ENCODE measurements around the gene PHF10.

PHF10 gene

GRCh38 chr6:169675011-169675410, 49.3 kb downstream of the PHF10 start:
- H3K36me3 ChIP-seq (ENCODE audit: control insufficient read depth, insufficient read depth, low read length) = peaks cover 3% of the 10 kb centered on the region; the same call in 1 of the 2 replicates
- no CpG with 5 or more reads among the region's 3 CpGs for WGBS (ENCODE audit: insufficient coverage, insufficient read length)

GRCh38 chr6:169671563-169671962, 52.7 kb downstream of the PHF10 start:
- H3K4me1 ChIP-seq (ENCODE audit: control insufficient read depth, insufficient read depth, low read length) = no peaks in the 10 kb centered on the region
- H3K9me3 ChIP-seq (ENCODE audit: control insufficient read depth, insufficient read depth, low read length) = no peaks in the 10 kb centered on the region
- no peak for DNase-seq (ENCODE audit: low read depth, low spot score)
- no peak overlapping the region for H3K27ac ChIP-seq (ENCODE audit: low read length)
- peaks cover 7% of the 10 kb centered on the region for H3K36me3 ChIP-seq (ENCODE audit: control insufficient read depth, insufficient read depth, low read length)
- no peak overlapping the region for H3K4me3 ChIP-seq (ENCODE audit: low read length)
- WGBS (ENCODE audit: insufficient coverage, insufficient read length) = no CpG with 5 or more reads among the region's 5 CpGs
- H3K27me3 ChIP-seq (ENCODE audit: control insufficient read depth, insufficient read depth, low read length) = no peaks in the 10 kb centered on the region

More at GRCh38 chr6:169675011-169675410, 49.3 kb downstream of the PHF10 start:
- Histone ChIP-seq H3K27me3 (ENCODE audit: control insufficient read depth, insufficient read depth, low read length) (no peaks in the 10 kb centered on the region), H3K4me1 (ENCODE audit: control insufficient read depth, insufficient read depth, low read length) (no peaks in the 10 kb centered on the region), H3K4me3 (ENCODE audit: low read length) (no peak overlapping the region), H3K27ac (ENCODE audit: low read length) (no peak overlapping the region), H3K9me3 (ENCODE audit: control insufficient read depth, insufficient read depth, low read length) (no peaks in the 10 kb centered on the region)
- DNase-seq (ENCODE audit: low read depth, low spot score) = no peak

GRCh38 chr6:169669889-169670288, 54.4 kb downstream of the PHF10 start:
- no peak for DNase-seq (ENCODE audit: low read depth, low spot score)
- Histone ChIP-seq H3K27me3 (ENCODE audit: control insufficient read depth, insufficient read depth, low read length) (no peaks in the 10 kb centered on the region), H3K4me3 (ENCODE audit: low read length) (no peak overlapping the region), H3K9me3 (ENCODE audit: control insufficient read depth, insufficient read depth, low read length) (no peaks in the 10 kb centered on the region), H3K4me1 (ENCODE audit: control insufficient read depth, insufficient read depth, low read length) (no peaks in the 10 kb centered on the region), H3K27ac (ENCODE audit: low read length) (no peak overlapping the region), H3K36me3 (ENCODE audit: control insufficient read depth, insufficient read depth, low read length) (peaks cover 13% of the 10 kb centered on the region)
- no CpG with 5 or more reads among the region's 7 CpGs for WGBS (ENCODE audit: insufficient coverage, insufficient read length)

GRCh38 chr6:169669147-169669546, 55.2 kb downstream of the PHF10 start:
- WGBS (ENCODE audit: insufficient coverage, insufficient read length) = no CpG with 5 or more reads among the region's 6 CpGs
- Histone ChIP-seq H3K4me3 (ENCODE audit: low read length) (no peak overlapping the region), H3K27ac (ENCODE audit: low read length) (no peak overlapping the region), H3K27me3 (ENCODE audit: control insufficient read depth, insufficient read depth, low read length) (no peaks in the 10 kb centered on the region), H3K36me3 (ENCODE audit: control insufficient read depth, insufficient read depth, low read length) (peaks cover 16% of the 10 kb centered on the region), H3K4me1 (ENCODE audit: control insufficient read depth, insufficient read depth, low read length) (no peaks in the 10 kb centered on the region), H3K9me3 (ENCODE audit: control insufficient read depth, insufficient read depth, low read length) (no peaks in the 10 kb centered on the region)
- no peak for DNase-seq (ENCODE audit: low read depth, low spot score)

- Histone ChIP-seq H3K4me3 (ENCODE audit: low read length) (no peak overlapping the region), H3K27me3 (ENCODE audit: control insufficient read depth, insufficient read depth, low read length) (no peaks in the 10 kb centered on the region), H3K9me3 (ENCODE audit: control insufficient read depth, insufficient read depth, low read length) (no peaks in the 10 kb centered on the region), H3K4me1 (ENCODE audit: control insufficient read depth, insufficient read depth, low read length) (no peaks in the 10 kb centered on the region), H3K27ac (ENCODE audit: low read length) (no peak overlapping the region), H3K36me3 (ENCODE audit: control insufficient read depth, insufficient read depth, low read length) (peaks cover 24% of the 10 kb centered on the region)
- no peak for DNase-seq (ENCODE audit: low read depth, low spot score)
- no CpG with 5 or more reads among the region's 15 CpGs for WGBS (ENCODE audit: insufficient coverage, insufficient read length)
Observed at GRCh38 chr6:169668203-169668847, 56.0 kb downstream of the PHF10 start.

- H3K36me3 ChIP-seq (ENCODE audit: control insufficient read depth, insufficient read depth, low read length) = peaks cover 24% of the 10 kb centered on the region
- no peak for DNase-seq (ENCODE audit: low read depth, low spot score)
- no peak overlapping the region for H3K27ac ChIP-seq (ENCODE audit: low read length)
- no peaks in the 10 kb centered on the region for H3K27me3 ChIP-seq (ENCODE audit: control insufficient read depth, insufficient read depth, low read length)
- no peaks in the 10 kb centered on the region for H3K4me1 ChIP-seq (ENCODE audit: control insufficient read depth, insufficient read depth, low read length)
- no peaks in the 10 kb centered on the region for H3K9me3 ChIP-seq (ENCODE audit: control insufficient read depth, insufficient read depth, low read length)
- no peak overlapping the region for H3K4me3 ChIP-seq (ENCODE audit: low read length)
- WGBS (ENCODE audit: insufficient coverage, insufficient read length) = no CpG with 5 or more reads among the region's 27 CpGs
Observed at GRCh38 chr6:169667716-169668115, 56.6 kb downstream of the PHF10 start.

GRCh38 chr6:169666441-169666840, 57.9 kb downstream of the PHF10 start:
- H3K36me3 ChIP-seq (ENCODE audit: control insufficient read depth, insufficient read depth, low read length) = peaks cover 21% of the 10 kb centered on the region
- no CpG with 5 or more reads among the region's 18 CpGs for WGBS (ENCODE audit: insufficient coverage, insufficient read length)
- H3K4me3 ChIP-seq (ENCODE audit: low read length) = no peak overlapping the region
- no peaks in the 10 kb centered on the region for H3K4me1 ChIP-seq (ENCODE audit: control insufficient read depth, insufficient read depth, low read length)
- no peak for DNase-seq (ENCODE audit: low read depth, low spot score)
- H3K27ac ChIP-seq (ENCODE audit: low read length) = no peak overlapping the region
- H3K27me3 ChIP-seq (ENCODE audit: control insufficient read depth, insufficient read depth, low read length) = no peaks in the 10 kb centered on the region
- H3K9me3 ChIP-seq (ENCODE audit: control insufficient read depth, insufficient read depth, low read length) = no peaks in the 10 kb centered on the region

- no peaks in the 10 kb centered on the region for H3K27me3 ChIP-seq (ENCODE audit: control insufficient read depth, insufficient read depth, low read length)
- DNase-seq (ENCODE audit: low read depth, low spot score) = no peak
Observed at GRCh38 chr6:169665289-169665688, 59.0 kb downstream of the PHF10 start.

GRCh38 chr6:169664227-169664626, 60.1 kb downstream of the PHF10 start:
- peaks cover 33% of the 10 kb centered on the region for H3K36me3 ChIP-seq (ENCODE audit: control insufficient read depth, insufficient read depth, low read length)
- WGBS (ENCODE audit: insufficient coverage, insufficient read length) = no CpG with 5 or more reads among the region's 14 CpGs

More at GRCh38 chr6:169665289-169665688, 59.0 kb downstream of the PHF10 start:
- no peak overlapping the region for H3K27ac ChIP-seq (ENCODE audit: low read length)
- no peaks in the 10 kb centered on the region for H3K4me1 ChIP-seq (ENCODE audit: control insufficient read depth, insufficient read depth, low read length)
- no peaks in the 10 kb centered on the region for H3K9me3 ChIP-seq (ENCODE audit: control insufficient read depth, insufficient read depth, low read length)
- WGBS (ENCODE audit: insufficient coverage, insufficient read length) = no CpG with 5 or more reads among the region's 9 CpGs
- peaks cover 26% of the 10 kb centered on the region for H3K36me3 ChIP-seq (ENCODE audit: control insufficient read depth, insufficient read depth, low read length)
- no peak overlapping the region for H3K4me3 ChIP-seq (ENCODE audit: low read length)

GRCh38 chr6:169663468-169663867, 60.8 kb downstream of the PHF10 start:
- Histone ChIP-seq H3K36me3 (ENCODE audit: control insufficient read depth, insufficient read depth, low read length) (peaks cover 32% of the 10 kb centered on the region), H3K27me3 (ENCODE audit: control insufficient read depth, insufficient read depth, low read length) (no peaks in the 10 kb centered on the region), H3K4me1 (ENCODE audit: control insufficient read depth, insufficient read depth, low read length) (no peaks in the 10 kb centered on the region), H3K4me3 (ENCODE audit: low read length) (no peak overlapping the region), H3K27ac (ENCODE audit: low read length) (no peak overlapping the region), H3K9me3 (ENCODE audit: control insufficient read depth, insufficient read depth, low read length) (no peaks in the 10 kb centered on the region)
- no CpG with 5 or more reads among the region's 8 CpGs for WGBS (ENCODE audit: insufficient coverage, insufficient read length)
- no peak for DNase-seq (ENCODE audit: low read depth, low spot score)

More at GRCh38 chr6:169664227-169664626, 60.1 kb downstream of the PHF10 start:
- Histone ChIP-seq H3K27me3 (ENCODE audit: control insufficient read depth, insufficient read depth, low read length) (no peaks in the 10 kb centered on the region), H3K9me3 (ENCODE audit: control insufficient read depth, insufficient read depth, low read length) (no peaks in the 10 kb centered on the region), H3K27ac (ENCODE audit: low read length) (no peak overlapping the region), H3K4me1 (ENCODE audit: control insufficient read depth, insufficient read depth, low read length) (no peaks in the 10 kb centered on the region), H3K4me3 (ENCODE audit: low read length) (no peak overlapping the region)
- DNase-seq (ENCODE audit: low read depth, low spot score) = no peak

GRCh38 chr6:169661391-169661756, 62.9 kb downstream of the PHF10 start:
- Histone ChIP-seq H3K27ac (ENCODE audit: low read length) (no peak overlapping the region), H3K9me3 (ENCODE audit: control insufficient read depth, insufficient read depth, low read length) (no peaks in the 10 kb centered on the region), H3K4me1 (ENCODE audit: control insufficient read depth, insufficient read depth, low read length) (no peaks in the 10 kb centered on the region), H3K36me3 (ENCODE audit: control insufficient read depth, insufficient read depth, low read length) (peaks cover 41% of the 10 kb centered on the region), H3K27me3 (ENCODE audit: control insufficient read depth, insufficient read depth, low read length) (no peaks in the 10 kb centered on the region), H3K4me3 (ENCODE audit: low read length) (no peak overlapping the region)
- WGBS (ENCODE audit: insufficient coverage, insufficient read length) = no CpG with 5 or more reads among the region's 7 CpGs
- no peak for DNase-seq (ENCODE audit: low read depth, low spot score)

Measured in iPS DF 6.9 (cell line).